Psoas muscle (tissue), 8 donors: ENCODE data around the gene ADGRG3. TPM values are rescaled to one million over a fixed set of nuclear protein-coding genes. Genes with fewer than 3 reads are reported as not detected.
"Not testable (repeated sequence)": the region's sequence is repeated elsewhere in the genome, so short reads cannot be mapped to it uniquely, and the experiment has no call there.

Experiments
- ATAC-seq, 4 donors: fragments of 200-7000 bp; cut with Tn5 transposase; one replicate each; pipeline ENCODE4 v1.9.1; 2020; ENCODE audit warnings: moderate library complexity in 3 of 4, mild to moderate bottlenecking in 2 of 4
- DNase-seq, 2 donors: peaks; one replicate each; pipeline ENCODE4 v3.0.0-alpha.2; 2020
- H3K27ac ChIP-seq: fragments of 200-600 bp; one replicate; pipeline ENCODE4 v1.8.0; 2022
- H3K27me3 ChIP-seq, 3 donors: fragments of 200-600 bp in 1 of 3; one replicate each; pipeline versions ENCODE4 v1.6.1 to v1.8.0; 2013 to 2022; ENCODE audit warnings: low read length in 2 of 3, mild to moderate bottlenecking in 2 of 3, moderate library complexity in 1 of 3; ENCODE audit not compliant: insufficient read depth in 3 of 3
- H3K36me3 ChIP-seq, 2 donors: fragments of 200-600 bp in 1 of 2; one replicate each; pipeline versions ENCODE4 v1.6.1 to v1.8.0; 2013 to 2022; ENCODE audit warnings: low read depth in 1 of 2, mild to moderate bottlenecking in 1 of 2, moderate library complexity in 1 of 2; ENCODE audit not compliant: insufficient read depth in 1 of 2
- H3K4me1 ChIP-seq: fragments of 200-600 bp; one replicate; pipeline ENCODE4 v1.8.0; 2022
- H3K4me3 ChIP-seq: fragments of 200-600 bp; one replicate; pipeline ENCODE4 v1.8.0; 2022; ENCODE audit warnings: mild to moderate bottlenecking
- H3K9me3 ChIP-seq: fragments of 200-600 bp; one replicate; pipeline ENCODE4 v1.8.0; 2022
- WGBS, 3 donors: extraction: QIAGEN DNeasy Blood & Tissue Kit; methylation state at CpG; one replicate each; pipeline versions ENCODE4 v1.1.6 to v1.1.7; 2013; 5-methylcytosine and 5-hydroxymethylcytosine counted together
- intact Hi-C, 2 donors: fragments of 100-400 bp; cut with DNase I; formaldehyde crosslinking; loops; one replicate each; pipeline versions ENCODE4 v1.11.0 to v1.14.2; 2022
- polyA plus RNA-seq, 3 donors: library from polyadenylated mRNA; stranded (reverse); fragments of 200-250 nt; gene quantifications; one replicate each; pipeline ENCODE4 v1.2.3, GENCODE V29; 2013
- total RNA-seq, 4 donors: library from RNA; stranded (reverse); fragmentation: NEBNext Ultra II Directional in 2 of 4; extraction: Animal tissue kit (Norgen Biotek cat#: 25700) in 2 of 4; gene quantifications; one replicate each; pipeline versions ENCODE4 v1.2.1 to v1.2.4, GENCODE V29; 2021 to 2023
- TF ChIP-seq, protein P1 (sequence below): fragments of 200-600 bp; IDR thresholded peaks from one replicate; pipeline ENCODE4 v1.8.0; 2022; ENCODE audit warnings: antibody characterized with exemption
- donor health status: healthy with polysubstance abuse.
- donor health status: DM: no; HTN: no; CAD: no; lungs with moderate emphysema.
- donor health status: Bipolar disorder and iron deficiency.
- donor health status: healthy.
- donor health status: DM: yes; HTN: yes; CAD: no.
- donor health status: DM: no; HTN: no; CAD: no.
- donor health status: DM: no; HTN: no; CAD: no.
- donor health status: DM: yes; HTN: yes; CAD: no.

Gene ADGRG3
- total and polyA plus RNA-seq, 7 donors, result 0.16 to 0.57 (median 0.31) TPM

DNA sequence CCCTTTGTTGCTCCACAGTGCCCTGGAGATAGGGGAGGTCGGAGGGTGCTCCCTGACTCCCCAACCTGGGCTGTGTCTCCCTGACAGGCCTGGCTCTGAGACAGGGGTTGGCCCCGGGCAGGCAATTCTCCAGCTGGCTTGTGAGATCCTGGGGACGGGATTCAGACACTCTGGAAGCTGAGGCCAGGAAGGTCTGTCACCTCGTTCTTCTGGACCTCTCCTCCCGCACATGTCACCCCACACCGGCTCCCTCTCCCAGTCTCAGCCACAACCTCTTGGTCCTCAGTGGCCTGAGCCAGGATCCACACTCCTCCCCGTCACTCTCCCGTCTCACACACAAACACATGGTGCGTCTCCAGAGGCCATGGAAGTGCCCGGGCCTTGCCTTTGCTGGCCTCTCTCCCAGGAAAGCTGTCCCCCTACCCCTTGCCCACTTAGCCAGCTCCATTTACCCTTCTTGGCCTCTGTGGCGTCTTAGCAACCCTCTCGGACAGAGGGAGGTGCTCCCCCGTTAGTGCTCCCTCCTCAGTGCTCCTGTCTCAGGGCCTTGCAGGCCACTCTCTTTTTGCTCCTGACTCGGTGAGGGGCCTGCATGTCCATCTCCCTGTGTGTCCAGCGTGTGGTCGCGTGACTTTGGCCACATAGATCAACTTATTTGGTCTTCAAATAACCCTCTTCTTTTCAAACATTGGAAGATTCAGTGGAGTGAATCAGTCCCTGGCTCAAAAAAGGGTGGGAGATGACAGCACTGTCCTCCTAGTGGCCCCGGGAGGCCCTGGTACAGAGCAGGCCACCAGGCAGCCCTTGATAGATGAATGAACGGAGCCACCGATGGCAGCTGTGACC lies 747 bp downstream of the ADGRG3 start:
- H3K27me3 ChIP-seq, result no peaks in the 10 kb centered on the region
- no peak overlapping the region for H3K27ac ChIP-seq
- 81 to 82% (median 81%) methylated on average over 20 of the region's 20 CpGs for WGBS, 3 donors
- H3K36me3 ChIP-seq, result no peaks in the 10 kb centered on the region
- ATAC-seq (no peak), DNase-seq (peak in 1 of 2 donors; percentile 39)
- H3K4me1 ChIP-seq, result no peaks in the 10 kb centered on the region
- no peak overlapping the region for H3K4me3 ChIP-seq
- intact Hi-C loops, result no loop called here
- TF ChIP-seq, protein P1, sequence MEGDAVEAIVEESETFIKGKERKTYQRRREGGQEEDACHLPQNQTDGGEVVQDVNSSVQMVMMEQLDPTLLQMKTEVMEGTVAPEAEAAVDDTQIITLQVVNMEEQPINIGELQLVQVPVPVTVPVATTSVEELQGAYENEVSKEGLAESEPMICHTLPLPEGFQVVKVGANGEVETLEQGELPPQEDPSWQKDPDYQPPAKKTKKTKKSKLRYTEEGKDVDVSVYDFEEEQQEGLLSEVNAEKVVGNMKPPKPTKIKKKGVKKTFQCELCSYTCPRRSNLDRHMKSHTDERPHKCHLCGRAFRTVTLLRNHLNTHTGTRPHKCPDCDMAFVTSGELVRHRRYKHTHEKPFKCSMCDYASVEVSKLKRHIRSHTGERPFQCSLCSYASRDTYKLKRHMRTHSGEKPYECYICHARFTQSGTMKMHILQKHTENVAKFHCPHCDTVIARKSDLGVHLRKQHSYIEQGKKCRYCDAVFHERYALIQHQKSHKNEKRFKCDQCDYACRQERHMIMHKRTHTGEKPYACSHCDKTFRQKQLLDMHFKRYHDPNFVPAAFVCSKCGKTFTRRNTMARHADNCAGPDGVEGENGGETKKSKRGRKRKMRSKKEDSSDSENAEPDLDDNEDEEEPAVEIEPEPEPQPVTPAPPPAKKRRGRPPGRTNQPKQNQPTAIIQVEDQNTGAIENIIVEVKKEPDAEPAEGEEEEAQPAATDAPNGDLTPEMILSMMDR, result no peak
- H3K9me3 ChIP-seq, result no peaks in the 10 kb centered on the region

DNA sequence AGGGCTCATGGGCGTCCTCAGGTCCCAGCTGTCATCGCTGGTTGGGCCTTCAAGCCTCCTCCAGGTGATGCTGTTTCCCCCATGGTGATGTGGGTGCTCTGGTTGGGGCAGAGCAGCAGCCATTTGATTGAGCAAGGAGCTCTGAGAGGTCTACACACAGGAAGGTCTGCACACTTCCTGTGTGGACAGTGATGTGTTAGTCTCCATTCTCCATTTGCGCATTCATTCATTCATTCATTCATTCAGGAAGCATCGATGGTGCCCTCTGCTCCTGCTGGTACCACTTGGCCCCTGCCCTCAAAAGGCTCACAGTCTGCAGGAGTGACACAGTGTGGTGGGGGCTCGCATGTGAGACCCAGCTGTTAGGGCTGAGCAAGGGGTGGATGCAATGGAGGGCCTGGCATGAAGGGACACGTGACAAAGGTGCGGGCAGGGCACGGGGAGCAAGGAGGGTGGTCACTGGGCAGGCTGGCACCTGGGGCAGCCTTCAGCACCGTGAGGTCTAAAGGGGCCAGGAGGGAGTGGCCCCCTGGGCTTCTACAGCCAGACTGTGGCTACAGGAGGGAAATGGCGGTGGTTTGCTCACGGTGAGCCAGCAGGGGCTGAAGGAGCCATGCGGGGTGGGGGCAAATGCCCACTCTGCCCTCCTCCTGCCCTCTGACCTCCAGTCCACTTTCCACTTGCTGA lies 1.5 kb downstream of the ADGRG3 start:
- Histone ChIP-seq H3K36me3 (no peaks in the 10 kb centered on the region), H3K4me3 (no peak overlapping the region), H3K27ac (no peak overlapping the region), H3K4me1 (no peaks in the 10 kb centered on the region), H3K27me3 (no peaks in the 10 kb centered on the region), H3K9me3 (no peaks in the 10 kb centered on the region)
- WGBS, 3 donors, result 84 to 91% (median 85%) methylated on average over 12 of the region's 12 CpGs
- TF ChIP-seq, protein P1, result no peak
- no peak for DNase-seq
- no peak for ATAC-seq
- intact Hi-C loops, result no loop called here

DNA sequence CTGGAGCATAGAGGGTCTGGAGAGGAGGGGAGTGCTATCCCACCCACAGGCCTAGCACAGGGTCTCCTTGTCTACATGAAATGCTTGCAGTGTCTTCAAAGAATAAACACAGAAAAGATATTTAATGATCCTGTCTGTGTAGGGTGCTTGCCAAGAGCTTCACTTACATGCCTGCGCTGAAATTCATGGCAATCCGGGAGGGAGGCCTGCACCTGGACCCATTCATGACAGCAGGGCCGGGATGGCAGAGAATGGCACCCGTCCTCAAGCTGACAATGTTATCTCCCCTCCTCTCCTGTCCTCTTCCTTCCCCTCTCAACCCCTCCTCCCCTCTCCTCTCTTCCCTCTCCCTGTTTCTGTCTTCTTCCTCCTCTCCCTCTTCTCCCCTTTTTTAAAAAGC lies 2.1 kb downstream of the ADGRG3 start:
- Histone ChIP-seq H3K27me3 (no peaks in the 10 kb centered on the region), H3K36me3 (no peaks in the 10 kb centered on the region), H3K4me3 (no peak overlapping the region), H3K4me1 (no peaks in the 10 kb centered on the region), H3K27ac (no peak overlapping the region), H3K9me3 (no peaks in the 10 kb centered on the region)
- intact Hi-C loops, result no loop called here
- WGBS, 3 donors, result 39 to 73% (median 50%) methylated on average over 4 of the region's 4 CpGs
- DNase-seq (no peak), ATAC-seq (no peak)
- TF ChIP-seq, protein P1, result no peak

DNA sequence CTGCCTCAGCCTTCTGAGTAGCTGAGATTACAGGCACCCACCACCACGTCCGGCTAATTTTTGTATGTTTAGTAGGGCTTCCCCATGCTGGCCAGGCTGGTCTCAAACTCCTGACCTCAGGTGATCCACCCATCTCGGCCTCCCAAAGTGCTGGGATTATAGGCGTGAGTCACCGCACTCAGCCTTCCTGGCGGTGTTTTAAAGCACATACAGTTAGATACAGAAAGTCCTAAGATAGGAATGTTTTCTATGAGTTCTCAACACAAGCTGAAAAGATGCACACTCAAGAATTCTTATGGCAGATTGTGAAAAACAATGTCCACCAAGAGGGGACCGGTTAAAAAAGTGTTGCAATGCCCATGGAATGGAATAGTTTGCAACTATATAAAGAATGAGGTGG lies 3.3 kb downstream of the ADGRG3 start:
- H3K4me3 ChIP-seq, ATAC-seq, H3K27ac ChIP-seq, H3K9me3 ChIP-seq, DNase-seq, H3K4me1 ChIP-seq, H3K27me3 ChIP-seq, intact Hi-C loops, H3K36me3 ChIP-seq: not testable (repeated sequence)
- 83 to 89% (median 84%) methylated on average over 7 of the region's 7 CpGs for WGBS, 3 donors

DNA sequence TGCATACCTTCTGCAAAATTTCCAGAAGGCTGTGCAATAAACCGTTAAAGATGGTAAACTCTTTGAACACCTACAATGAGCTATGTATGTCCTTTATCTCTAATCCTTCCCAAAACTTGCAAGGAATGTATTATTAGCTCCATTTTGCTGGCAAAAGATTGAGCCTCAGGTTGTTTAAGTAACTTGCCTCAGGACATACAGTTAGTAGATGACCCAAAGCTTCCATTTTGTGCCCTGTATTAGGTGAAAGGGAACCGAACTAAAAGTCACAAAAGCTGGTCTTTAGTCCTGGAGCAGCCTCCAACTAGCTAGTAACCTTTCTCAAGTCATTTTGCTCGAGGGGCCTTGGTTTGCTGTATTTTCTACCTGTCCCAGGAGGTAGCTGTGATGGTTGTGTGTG lies 4.3 kb downstream of the ADGRG3 start:
- ATAC-seq, result no peak
- intact Hi-C loops, result no loop called here
- whole genome bisulfite sequencing, 3 donors, result 66 to 74% (median 74%) methylated on average over 3 of the region's 3 CpGs
- no peaks in the 10 kb centered on the region for H3K36me3 ChIP-seq
- no peak overlapping the region for H3K27ac ChIP-seq
- no peaks in the 10 kb centered on the region for H3K4me1 ChIP-seq
- H3K9me3 ChIP-seq, result no peaks in the 10 kb centered on the region
- H3K27me3 ChIP-seq, result no peaks in the 10 kb centered on the region
- no peak for DNase-seq
- TF ChIP-seq, protein P1, result no peak
- H3K4me3 ChIP-seq, result no peak overlapping the region
